ENCODE measurements around the gene DHX29. TPM values are rescaled to one million over a fixed set of nuclear protein-coding genes. Genes with fewer than 3 reads are reported as not detected.

The DHX29 gene
- total RNA-seq, 1 experiment from 2014 or later: 30.3 TPM

DNA sequence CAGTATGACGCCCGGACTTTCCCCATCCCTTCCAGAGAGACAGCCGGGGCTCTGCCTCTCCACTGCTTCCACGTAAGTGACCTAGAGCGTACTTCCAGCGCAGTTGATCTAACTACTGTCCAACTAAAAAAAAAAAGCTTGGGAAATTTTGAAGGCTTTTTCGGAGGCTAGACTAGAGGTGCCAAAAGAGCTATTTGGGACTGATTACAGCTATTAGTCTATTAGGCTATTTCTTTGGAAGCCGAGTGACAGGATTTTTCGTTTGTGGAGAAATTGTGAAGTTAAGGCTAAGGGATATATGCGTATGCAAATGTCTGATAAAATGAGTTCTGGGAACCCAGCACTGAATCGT, 75.6 kb downstream of the DHX29 start:
- Histone ChIP-seq H3K14ac (ENCODE audit: insufficient read depth, low read length) (no peak overlapping the region), H2BK20ac (ENCODE audit: low read depth, low read length, poor library complexity, severe bottlenecking) (no peak overlapping the region), H2AK5ac (ENCODE audit: insufficient read length, low read length) (no peak overlapping the region), H3K23me2 (ENCODE audit: insufficient read length, low read depth, low read length, poor library complexity, severe bottlenecking) (peaks cover 28% of the 10 kb centered on the region), H3K4ac (ENCODE audit: low read depth, low read length) (no peak overlapping the region), H4K20me1 (ENCODE audit: control insufficient read depth, insufficient read depth, insufficient read length) (peaks cover 4% of the 10 kb centered on the region), H3K23ac (ENCODE audit: insufficient read length, low read depth, low read length) (no peak overlapping the region), H3K4me2 (ENCODE audit: insufficient read depth, insufficient read length, low read length) (peak overlapping the region; percentile 95), H2BK15ac (ENCODE audit: low read depth, low read length) (no peak overlapping the region), H3K18ac (ENCODE audit: insufficient read length, low read depth, low read length) (no peak overlapping the region), H2BK5ac (ENCODE audit: insufficient read length, low read length) (no peak overlapping the region), H3K79me1 (ENCODE audit: insufficient read depth, low read depth, low read length, poor library complexity, severe bottlenecking) (no peaks in the 10 kb centered on the region), H3K79me2 (ENCODE audit: insufficient read depth, low read length) (no peaks in the 10 kb centered on the region), H2AFZ (ENCODE audit: low read length) (no peak overlapping the region), H3K4me1 (ENCODE audit: insufficient read depth, low read length) (no peaks in the 10 kb centered on the region), H3K27ac (ENCODE audit: insufficient read length, low read depth, low read length) (no peak overlapping the region), H2BK120ac (ENCODE audit: low read depth, low read length, poor library complexity, severe bottlenecking) (no peak overlapping the region), H2BK12ac (ENCODE audit: insufficient read length, low read depth, low read length) (no peak overlapping the region), H3K9me3 (ENCODE audit: control insufficient read depth, low read depth, low read length) (no peaks in the 10 kb centered on the region), H4K91ac (ENCODE audit: insufficient read length, low read depth, low read length) (no peak overlapping the region), H3K9ac (ENCODE audit: extremely low read depth, insufficient read length, low read length) (no peak overlapping the region), H3T11ph (ENCODE audit: low read length) (no peak overlapping the region), H4K5ac (ENCODE audit: insufficient read length, low read depth, low read length) (no peak overlapping the region), H3K27me3 (ENCODE audit: insufficient read depth, low read length) (peaks cover 76% of the 10 kb centered on the region), H3K56ac (ENCODE audit: insufficient read length, low read depth, low read length) (no peak overlapping the region), H4K8ac (replicated peaks; ENCODE audit: insufficient read length, low read depth, low read length) (no peak overlapping the region)
- no CpG with 5 or more reads among the region's 11 CpGs for WGBS (ENCODE audit: extremely low coverage, insufficient read length, low lambda C conversion rate)
- Mint-ChIP-seq H3K27ac (no peak overlapping the region), H3K9me3 (peaks cover 3 to 11% of the 10 kb centered on the region in 2 experiments), H3K4me1 (peaks cover 31 to 44% of the 10 kb centered on the region in 2 experiments), H3K4me3 (peak overlapping the region; percentile 74 to 92), H3K27me3 (ENCODE audit: low read depth) (peaks cover 96% of the 10 kb centered on the region), H3K36me3 (ENCODE audit: insufficient read depth in 1 of 3, low read depth in 3 of 3) (peaks cover 0 to 2% (median 0%) of the 10 kb centered on the region in 3 experiments; a peak in 2 of 7 replicates)
- no peak for DNase-seq
- TF ChIP-seq CTCF (conservative IDR thresholded peaks at IDR 0.05): no peak

Data from H9 (cell line).